Mammary epithelial cell (primary cell): Measurements from ENCODE around the gene SDC3.

ENCODE experiments used
- EZH2 ChIP-seq: IDR thresholded peaks from 2 replicates; pipeline ENCODE4 v1.6.1; 2012; ENCODE audit warnings: low read length, inconsistent platforms, borderline replicate concordance
- TF ChIP-seq, protein P1 (sequence below), 2 donors: IDR thresholded peaks in 1 of 2; conservative IDR thresholded peaks in 1 of 2; 2 replicates each; pipeline ENCODE4 v1.5.1; 2011 to 2012; ENCODE audit warnings: inconsistent platforms in 2 of 2, low read length in 2 of 2, mild to moderate bottlenecking in 2 of 2, control low read depth in 1 of 2, low read depth in 1 of 2; ENCODE audit not compliant: insufficient read depth in 1 of 2; ENCODE audit errors: extremely low read depth in 1 of 2

DNA sequence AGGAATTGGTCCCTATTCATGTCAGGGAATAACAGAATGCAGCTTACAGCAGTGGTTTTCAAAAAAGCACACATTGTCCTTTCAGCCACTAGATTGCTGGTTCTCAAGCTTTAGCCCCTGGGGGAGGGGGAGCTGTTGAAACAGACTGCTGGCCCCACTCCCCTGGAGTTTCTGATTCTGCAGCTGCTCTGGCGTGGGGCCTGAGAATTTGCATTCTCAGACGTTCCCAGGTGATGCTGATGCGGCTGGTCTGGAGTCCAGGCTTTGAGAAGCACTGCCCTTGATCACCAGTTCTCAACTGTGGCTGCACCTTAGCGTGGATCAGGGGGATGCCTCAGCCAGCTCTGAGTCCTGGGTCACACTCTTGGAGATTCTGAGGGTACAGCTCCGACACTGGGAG, 88.3 kb downstream of the SDC3 start:
- TF ChIP-seq, protein P1, sequence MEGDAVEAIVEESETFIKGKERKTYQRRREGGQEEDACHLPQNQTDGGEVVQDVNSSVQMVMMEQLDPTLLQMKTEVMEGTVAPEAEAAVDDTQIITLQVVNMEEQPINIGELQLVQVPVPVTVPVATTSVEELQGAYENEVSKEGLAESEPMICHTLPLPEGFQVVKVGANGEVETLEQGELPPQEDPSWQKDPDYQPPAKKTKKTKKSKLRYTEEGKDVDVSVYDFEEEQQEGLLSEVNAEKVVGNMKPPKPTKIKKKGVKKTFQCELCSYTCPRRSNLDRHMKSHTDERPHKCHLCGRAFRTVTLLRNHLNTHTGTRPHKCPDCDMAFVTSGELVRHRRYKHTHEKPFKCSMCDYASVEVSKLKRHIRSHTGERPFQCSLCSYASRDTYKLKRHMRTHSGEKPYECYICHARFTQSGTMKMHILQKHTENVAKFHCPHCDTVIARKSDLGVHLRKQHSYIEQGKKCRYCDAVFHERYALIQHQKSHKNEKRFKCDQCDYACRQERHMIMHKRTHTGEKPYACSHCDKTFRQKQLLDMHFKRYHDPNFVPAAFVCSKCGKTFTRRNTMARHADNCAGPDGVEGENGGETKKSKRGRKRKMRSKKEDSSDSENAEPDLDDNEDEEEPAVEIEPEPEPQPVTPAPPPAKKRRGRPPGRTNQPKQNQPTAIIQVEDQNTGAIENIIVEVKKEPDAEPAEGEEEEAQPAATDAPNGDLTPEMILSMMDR (conservative IDR thresholded peaks at IDR 0.05 in 1 of 2, IDR thresholded peaks at IDR 0.05 in 1 of 2; ENCODE audit: extremely low read depth in 1 of 2, insufficient read depth in 1 of 2, low read depth in 1 of 2, low read length in 2 of 2): no peak
- no peak for TF ChIP-seq EZH2
